ES-I3 (cell line): ENCODE data around the gene CYP11A1.
A peak's percentile ranks its signal among the peaks of the same experiment; 100 is the strongest.
"Not testable (repeated sequence)": the region's sequence is repeated elsewhere in the genome, so short reads cannot be mapped to it uniquely, and the experiment has no call there.

Experiments used
- H3K36me3 ChIP-seq: 2 replicates; pipeline ENCODE4 v1.6.1; 2013; ENCODE audit warnings: mild to moderate bottlenecking, low read length, control low read depth, moderate library complexity; ENCODE audit not compliant: insufficient read depth
- H3K4me1 ChIP-seq: 2 replicates; pipeline ENCODE4 v1.6.1; 2013; ENCODE audit warnings: mild to moderate bottlenecking, control low read depth, low read length; ENCODE audit not compliant: insufficient read depth
- H3K9ac ChIP-seq: 2 replicates; pipeline ENCODE4 v1.6.1; 2013; ENCODE audit warnings: low read depth, mild to moderate bottlenecking, low read length, moderate library complexity
- H3K9me3 ChIP-seq: 2 replicates; pipeline ENCODE4 v1.6.1; 2013; ENCODE audit warnings: mild to moderate bottlenecking, low read length, moderate library complexity; ENCODE audit not compliant: control insufficient read depth, insufficient read depth

The CYP11A1 gene

GRCh38 chr15:74364936-74365597 lies 2.4 kb downstream of the CYP11A1 start:
- Histone ChIP-seq H3K36me3 (no peaks in the 10 kb centered on the region), H3K4me1 (peaks cover 7% of the 10 kb centered on the region; the same call in 1 of the 2 replicates), H3K9me3 (no peaks in the 10 kb centered on the region), H3K9ac (peak overlapping the region; percentile 72; the same call in 1 of the 2 replicates)

GRCh38 chr15:74362482-74362881 lies 5.0 kb downstream of the CYP11A1 start:
- Histone ChIP-seq H3K36me3 (no peaks in the 10 kb centered on the region), H3K9ac (no peak overlapping the region), H3K4me1 (peaks cover 19% of the 10 kb centered on the region), H3K9me3 (no peaks in the 10 kb centered on the region)

- not testable (repeated sequence) for H3K9me3 ChIP-seq, H3K9ac ChIP-seq, H3K36me3 ChIP-seq
- H3K4me1 ChIP-seq = peaks cover 19% of the 10 kb centered on the region
Measured at GRCh38 chr15:74360855-74361254, 6.6 kb downstream of the CYP11A1 start.

- not testable (repeated sequence) for H3K36me3 ChIP-seq, H3K9me3 ChIP-seq, H3K9ac ChIP-seq
- H3K4me1 ChIP-seq = peaks cover 15% of the 10 kb centered on the region
Measured at GRCh38 chr15:74359376-74359775, 8.1 kb downstream of the CYP11A1 start.

- H3K4me1 ChIP-seq = peaks cover 12% of the 10 kb centered on the region
- H3K9me3 ChIP-seq, H3K9ac ChIP-seq, H3K36me3 ChIP-seq: not testable (repeated sequence)
Measured at GRCh38 chr15:74357514-74357913, 9.9 kb downstream of the CYP11A1 start.

DNA sequence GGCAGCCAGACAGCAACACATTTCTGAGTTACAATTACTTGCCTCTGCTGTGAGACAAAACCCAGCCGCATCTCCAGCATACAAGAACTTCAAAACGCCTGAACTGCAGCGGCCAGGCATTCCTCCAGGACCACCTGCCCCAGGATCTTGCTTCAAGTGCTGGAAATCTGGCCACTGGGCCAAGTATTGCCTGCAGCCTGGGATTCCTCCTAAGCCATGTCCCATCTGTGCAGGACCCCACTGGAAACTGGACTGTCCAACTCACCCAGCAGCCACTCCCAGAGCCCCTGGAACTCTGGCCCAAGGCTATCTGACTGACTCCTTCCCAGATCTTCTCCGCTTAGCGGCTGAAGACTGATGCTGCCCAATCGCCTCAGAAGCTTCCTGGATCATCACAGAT lies 11.4 kb downstream of the CYP11A1 start:
- H3K36me3 ChIP-seq, H3K9me3 ChIP-seq, H3K9ac ChIP-seq: not testable (repeated sequence)
- peaks cover 12% of the 10 kb centered on the region for H3K4me1 ChIP-seq

DNA sequence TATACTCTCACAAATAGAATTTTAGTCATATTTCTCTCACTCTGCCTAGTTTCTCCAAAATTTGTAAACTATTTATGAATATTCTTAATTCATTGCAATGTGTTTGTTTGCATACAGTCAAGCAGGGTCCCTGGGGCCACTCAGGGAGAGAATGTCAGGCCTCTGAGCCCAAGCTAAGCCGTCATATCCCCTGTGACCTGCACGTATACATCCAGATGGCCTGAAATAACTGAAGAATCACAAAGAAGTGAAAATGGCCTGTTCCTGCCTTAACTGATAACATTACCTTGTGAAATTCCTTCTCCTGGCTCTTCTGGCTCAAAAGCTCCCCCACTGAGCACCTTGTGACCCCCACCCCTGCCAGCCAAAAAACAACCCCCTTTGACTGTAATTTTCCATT lies 13.5 kb downstream of the CYP11A1 start:
- H3K4me1 ChIP-seq, H3K36me3 ChIP-seq, H3K9ac ChIP-seq, H3K9me3 ChIP-seq: not testable (repeated sequence)

GRCh38 chr15:74352393-74352910 lies 15.0 kb downstream of the CYP11A1 start:
- no peaks in the 10 kb centered on the region for H3K4me1 ChIP-seq
- H3K36me3 ChIP-seq = no peaks in the 10 kb centered on the region
- H3K9ac ChIP-seq = no peak overlapping the region
- no peaks in the 10 kb centered on the region; the same call in none of the 2 replicates for H3K9me3 ChIP-seq

DNA sequence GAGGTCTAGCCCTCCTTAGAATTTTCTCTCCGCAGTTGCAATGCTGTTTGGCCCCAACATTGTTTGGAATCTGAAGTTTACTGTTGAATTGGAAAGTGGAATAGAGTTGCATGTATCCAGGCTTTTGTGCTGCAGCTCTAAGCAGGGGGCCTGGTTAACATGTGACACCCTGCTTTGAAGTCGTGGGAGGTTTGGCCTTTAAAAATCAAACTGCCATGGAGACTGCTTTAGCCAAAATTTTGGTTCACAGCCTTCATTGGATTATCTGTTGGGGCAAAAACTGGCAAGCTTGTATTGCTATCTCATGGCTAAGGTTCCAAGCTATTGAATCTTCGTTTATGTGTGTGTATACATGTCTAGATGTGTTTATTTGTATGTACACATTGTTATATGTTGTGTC lies 15.8 kb downstream of the CYP11A1 start:
- Histone ChIP-seq H3K4me1 (no peaks in the 10 kb centered on the region), H3K9me3 (no peaks in the 10 kb centered on the region; the same call in none of the 2 replicates), H3K36me3 (no peaks in the 10 kb centered on the region), H3K9ac (no peak overlapping the region)

GRCh38 chr15:74350295-74351275 lies 16.9 kb downstream of the CYP11A1 start:
- Histone ChIP-seq H3K36me3 (no peaks in the 10 kb centered on the region), H3K9ac (no peak overlapping the region), H3K4me1 (peaks cover 2% of the 10 kb centered on the region; the same call in 1 of the 2 replicates), H3K9me3 (no peaks in the 10 kb centered on the region; the same call in none of the 2 replicates)

DNA sequence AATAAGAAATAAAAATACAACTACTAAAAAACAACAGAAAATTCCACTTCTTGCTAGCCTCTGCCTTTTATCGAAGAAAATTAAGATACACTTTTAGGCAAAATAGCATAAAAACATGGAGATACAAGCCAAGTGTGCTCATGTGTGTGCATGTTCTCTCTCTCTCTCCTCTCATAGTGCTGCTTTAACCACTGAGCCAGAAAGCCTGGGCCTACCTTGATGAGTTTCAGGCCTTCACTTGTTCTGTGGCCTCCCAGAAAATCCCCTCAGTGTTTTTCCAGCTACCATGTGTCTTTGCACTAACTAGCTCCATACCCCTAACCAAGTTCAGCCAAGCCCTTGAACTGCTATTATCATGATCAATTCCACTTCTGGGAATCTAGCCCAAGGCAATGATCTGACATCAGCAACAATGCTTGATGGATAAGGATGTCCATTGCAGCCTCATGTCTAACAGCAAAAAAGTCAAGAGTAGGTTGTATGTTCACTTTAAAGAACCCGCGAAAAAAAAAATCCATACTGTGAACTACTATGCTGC lies 18.1 kb downstream of the CYP11A1 start:
- H3K4me1 ChIP-seq = peaks cover 8% of the 10 kb centered on the region; the same call in 1 of the 2 replicates
- H3K36me3 ChIP-seq = no peaks in the 10 kb centered on the region
- H3K9ac ChIP-seq = no peak overlapping the region
- no peaks in the 10 kb centered on the region; the same call in none of the 2 replicates for H3K9me3 ChIP-seq

DNA sequence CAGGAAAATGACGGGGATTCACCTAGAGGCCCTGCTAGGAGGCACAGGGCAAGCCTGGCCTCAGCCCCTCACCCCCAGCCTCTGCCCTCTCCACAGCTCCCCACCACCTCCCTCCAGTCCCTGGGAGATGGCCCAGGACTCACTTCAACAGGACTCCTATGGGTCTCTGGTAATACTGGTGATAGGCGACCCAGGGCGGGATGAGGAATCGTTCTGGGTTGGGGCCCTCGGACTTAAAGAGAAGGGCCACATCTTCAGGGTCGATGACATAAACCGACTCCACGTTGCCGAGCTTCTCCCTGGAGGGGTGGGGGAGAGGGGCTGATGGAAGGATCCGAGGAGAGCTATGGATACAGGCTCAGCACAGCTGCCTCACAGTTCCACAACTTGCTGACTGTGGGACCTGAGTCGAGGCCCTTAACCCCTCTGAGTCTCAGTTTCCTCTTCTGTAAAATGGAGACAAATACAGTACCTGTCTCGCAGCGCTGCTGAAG lies 19.6 kb downstream of the CYP11A1 start:
- no peaks in the 10 kb centered on the region for H3K9me3 ChIP-seq
- no peaks in the 10 kb centered on the region for H3K36me3 ChIP-seq
- H3K9ac ChIP-seq = no peak overlapping the region
- peaks cover 8% of the 10 kb centered on the region; the same call in 1 of the 2 replicates for H3K4me1 ChIP-seq

GRCh38 chr15:74345051-74345450 lies 22.4 kb downstream of the CYP11A1 start:
- Histone ChIP-seq H3K36me3 (no peaks in the 10 kb centered on the region), H3K4me1 (peaks cover 8% of the 10 kb centered on the region; the same call in 1 of the 2 replicates), H3K9me3 (no peaks in the 10 kb centered on the region), H3K9ac (no peak overlapping the region)

DNA sequence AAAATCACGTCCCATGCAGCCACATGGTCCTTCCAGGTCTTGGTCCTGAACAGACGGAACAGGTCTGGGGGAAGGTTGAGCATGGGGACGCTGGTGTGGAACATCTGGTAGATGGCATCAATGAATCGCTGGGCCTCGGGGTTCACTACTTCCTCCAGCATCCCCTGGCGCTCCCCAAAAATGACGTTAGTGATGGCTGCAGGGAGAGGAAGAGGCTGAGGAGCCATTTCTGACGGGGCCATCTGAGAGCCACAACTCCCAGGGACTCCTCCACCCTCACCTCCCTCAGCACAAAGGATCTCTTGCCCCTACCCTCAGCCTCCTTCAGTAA lies 23.7 kb downstream of the CYP11A1 start:
- Histone ChIP-seq H3K9ac (no peak overlapping the region), H3K36me3 (no peaks in the 10 kb centered on the region), H3K9me3 (no peaks in the 10 kb centered on the region), H3K4me1 (peaks cover 8% of the 10 kb centered on the region; the same call in 1 of the 2 replicates)
